Common myeloid progenitor, CD34-positive (primary cell): ENCODE measurements around the gene SLC25A25.
"Not testable (repeated sequence)": the region's sequence is repeated elsewhere in the genome, so short reads cannot be mapped to it uniquely, and the experiment has no call there.

Source experiments
- CTCF ChIA-PET: fragments of 350-600 bp; sonication (Branson Sonifier 250); formaldehyde crosslinking; loops from one replicate; lab custom pipeline; 2021; ENCODE audit warnings: antibody characterized with exemption; lab: Charles Lee
- POLR2A ChIA-PET: fragments of 350-600 bp; sonication (Branson Sonifier 250); formaldehyde crosslinking; loops from one replicate; lab custom pipeline; 2021; ENCODE audit warnings: antibody characterized with exemption; lab: Charles Lee
- DNase-seq, 3 donors: peaks; one replicate each; pipeline versions ENCODE4 v3.0.0 to v3.0.0-alpha.2; 2013
- H3K27ac ChIP-seq, 2 experiments: 1 replicate in 1 of 2; 2 replicates in 1 of 2; pipeline ENCODE4 v1.7.0; 2013; ENCODE audit warnings: inconsistent platforms in 2 of 2, low read length in 2 of 2, mild to moderate bottlenecking in 2 of 2, low read depth in 1 of 2, moderate library complexity in 1 of 2; ENCODE audit not compliant: severe bottlenecking in 2 of 2, insufficient read depth in 1 of 2, poor library complexity in 1 of 2
- H3K27me3 ChIP-seq, 5 experiments: replicated peaks in 2 of 5; 1 replicate in 3 of 5; 2 replicates in 2 of 5; pipeline versions ENCODE4 v1.6.1 to v1.7.0; 2013; ENCODE audit warnings: low read length in 4 of 5, mild to moderate bottlenecking in 2 of 5, moderate library complexity in 2 of 5, inconsistent platforms in 1 of 5; ENCODE audit not compliant: insufficient read depth in 5 of 5, control insufficient read depth in 4 of 5
- H3K36me3 ChIP-seq, 4 experiments: 1 replicate in 2 of 4; 2 replicates in 2 of 4; pipeline versions ENCODE4 v1.6.1 to v1.7.0; 2013; ENCODE audit warnings: low read length in 3 of 4, control low read depth in 1 of 4, mild to moderate bottlenecking in 1 of 4; ENCODE audit not compliant: control insufficient read depth in 4 of 4, insufficient read depth in 4 of 4
- H3K4me1 ChIP-seq, 4 experiments: 1 replicate in 3 of 4; 2 replicates in 1 of 4; pipeline versions ENCODE4 v1.6.1 to v1.7.1; 2013; ENCODE audit warnings: low read length in 3 of 4, mild to moderate bottlenecking in 3 of 4, control low read depth in 1 of 4, inconsistent platforms in 1 of 4, moderate library complexity in 1 of 4; ENCODE audit not compliant: control insufficient read depth in 4 of 4, insufficient read depth in 4 of 4; ENCODE audit errors: control extremely low read depth in 1 of 4
- H3K4me3 ChIP-seq, 7 experiments: 1 replicate in 4 of 7; 2 replicates in 3 of 7; pipeline versions ENCODE4 v1.5.1 to v1.7.0; 2013; ENCODE audit warnings: mild to moderate bottlenecking in 7 of 7, low read length in 6 of 7, moderate library complexity in 6 of 7, inconsistent platforms in 2 of 7, low read depth in 2 of 7, control low read depth in 1 of 7; ENCODE audit not compliant: insufficient read depth in 4 of 7, control insufficient read depth in 1 of 7; ENCODE audit errors: extremely low read depth in 1 of 7
- H3K9me3 ChIP-seq, 5 experiments: 1 replicate in 4 of 5; 2 replicates in 1 of 5; pipeline versions ENCODE4 v1.6.1 to v1.7.1; 2013; ENCODE audit warnings: low read length in 4 of 5, mild to moderate bottlenecking in 2 of 5, inconsistent platforms in 1 of 5, low read depth in 1 of 5, moderate library complexity in 1 of 5; ENCODE audit not compliant: control insufficient read depth in 4 of 5, insufficient read depth in 2 of 5; ENCODE audit errors: control extremely low read depth in 1 of 5
- WGBS: methylation state at CpG from one replicate; pipeline ENCODE4 v1.1.5; 2013; ENCODE audit not compliant: insufficient coverage; 5-methylcytosine and 5-hydroxymethylcytosine counted together

The SLC25A25 gene

GRCh38 chr9:128036522-128036921 lies 31.5 kb upstream of the SLC25A25 start:
- not testable (repeated sequence) for DNase-seq, H3K9me3 ChIP-seq
- 95% methylated on average over 3 of the region's 3 CpGs for WGBS

GRCh38 chr9:128040783-128041182 lies 27.2 kb upstream of the SLC25A25 start:
- DNase-seq, H3K27me3 ChIP-seq, H3K4me3 ChIP-seq, H3K36me3 ChIP-seq, H3K9me3 ChIP-seq, POLR2A ChIA-PET, H3K4me1 ChIP-seq, H3K27ac ChIP-seq: not testable (repeated sequence)
- WGBS = no CpG with 5 or more reads among the region's 3 CpGs
- CTCF ChIA-PET = interaction anchor here (1.2 to 8.2 kb wide), 2 partner anchors 11 to 86 kb away, joined by 4 to 80 read pairs; no protein-coding TSS in a partner anchor

More at GRCh38 chr9:128036522-128036921, 31.5 kb upstream of the SLC25A25 start:
- not testable (repeated sequence) for H3K27ac ChIP-seq, H3K36me3 ChIP-seq, H3K4me3 ChIP-seq, H3K27me3 ChIP-seq
- ChIA-PET POLR2A (interaction anchor here (0.8 kb wide), 1 partner anchor 53 kb away, joined by 3 read pairs; no protein-coding TSS in a partner anchor), CTCF (interaction anchor here (1.6 to 16.7 kb wide), 10 partner anchors 10 to 114 kb away, joined by 5 to 245 read pairs (median 12); partner anchors contain the start of genes DPM2 and NAIF1)
- H3K4me1 ChIP-seq = peaks cover 0 to 12% (median 4%) of the 10 kb centered on the region in 4 experiments

DNA sequence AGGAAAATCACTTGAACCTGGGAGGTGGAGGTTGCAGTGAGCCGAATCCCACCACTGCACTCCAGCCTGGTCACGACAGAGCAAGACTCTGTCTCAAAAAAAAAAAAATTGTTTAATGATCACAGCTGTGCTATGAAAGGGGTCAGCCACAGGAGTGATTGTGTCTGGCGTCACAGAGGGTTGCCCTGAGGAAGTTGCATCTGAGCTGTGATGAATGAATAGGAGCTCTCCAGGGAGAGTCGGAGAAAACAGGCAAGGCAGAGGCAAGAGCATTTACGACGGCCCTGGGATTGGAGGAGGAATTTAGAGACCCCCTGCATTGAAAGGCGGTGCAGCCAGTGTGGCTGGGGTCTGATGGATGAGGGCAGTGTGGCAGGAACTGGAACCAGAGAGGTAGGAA lies 26.0 kb upstream of the SLC25A25 start:
- ChIA-PET POLR2A (interaction anchor here (0.6 kb wide), 1 partner anchor 566 kb away, joined by 6 read pairs; no protein-coding TSS in a partner anchor), CTCF (interaction anchor here (0.6 to 1.3 kb wide), 3 partner anchors 29 to 188 kb away, joined by 3 to 7 read pairs (median 3); no protein-coding TSS in a partner anchor)
- 93% methylated on average over 7 of the region's 7 CpGs for WGBS
- no peaks in the 10 kb centered on the region for H3K4me1 ChIP-seq
- H3K9me3 ChIP-seq = no peaks in the 10 kb centered on the region
- H3K27me3 ChIP-seq = no peaks in the 10 kb centered on the region
- no peak overlapping the region for H3K27ac ChIP-seq
- no peaks in the 10 kb centered on the region for H3K36me3 ChIP-seq
- H3K4me3 ChIP-seq = no peak overlapping the region
- DNase-seq = no peak

DNA sequence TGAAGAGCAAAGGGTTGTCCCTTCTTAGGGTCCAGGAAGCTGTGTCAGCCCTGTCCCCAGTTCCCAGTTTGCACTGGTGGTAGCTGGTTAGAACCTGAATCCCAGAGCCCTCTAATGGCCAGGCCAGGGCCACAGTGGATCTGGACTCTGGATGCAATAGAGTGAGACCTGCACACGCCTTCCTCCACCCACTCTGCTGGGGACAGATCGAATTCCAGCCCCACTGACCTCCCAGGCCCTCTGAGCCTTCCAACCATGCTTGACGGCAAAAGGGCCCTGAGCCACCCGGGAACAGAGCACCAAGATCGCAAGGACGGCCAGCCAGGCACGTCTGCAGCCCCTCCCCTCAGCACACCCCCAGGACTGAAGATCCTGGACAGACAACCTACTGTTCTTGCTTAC lies 24.6 kb upstream of the SLC25A25 start:
- no peak overlapping the region for H3K27ac ChIP-seq
- H3K4me3 ChIP-seq = no peak overlapping the region
- no peaks in the 10 kb centered on the region for H3K27me3 ChIP-seq
- no peak for DNase-seq
- H3K36me3 ChIP-seq = no peaks in the 10 kb centered on the region
- ChIA-PET CTCF (interaction anchor here (0.6 to 8.2 kb wide), 5 partner anchors 9 to 262 kb away, joined by 3 to 50 read pairs (median 4); no protein-coding TSS in a partner anchor), POLR2A (no interaction called here)
- no peaks in the 10 kb centered on the region for H3K9me3 ChIP-seq
- 98% methylated on average over 6 of the region's 7 CpGs for WGBS
- H3K4me1 ChIP-seq = no peaks in the 10 kb centered on the region

GRCh38 chr9:128045409-128045808 lies 22.6 kb upstream of the SLC25A25 start:
- H3K36me3 ChIP-seq, H3K4me3 ChIP-seq, DNase-seq, H3K4me1 ChIP-seq, H3K27me3 ChIP-seq, H3K9me3 ChIP-seq, H3K27ac ChIP-seq: not testable (repeated sequence)
- ChIA-PET POLR2A (interaction anchor here (0.5 kb wide), 1 partner anchor 102 kb away, joined by 3 read pairs; no protein-coding TSS in a partner anchor), CTCF (interaction anchor here (8.2 kb wide), 1 partner anchor 11 kb away, joined by 50 read pairs; no protein-coding TSS in a partner anchor)
- WGBS = no CpG with 5 or more reads among the region's 6 CpGs

- WGBS = 100% methylated on average over 1 of the region's 1 CpG
- Histone ChIP-seq H3K9me3 (no peaks in the 10 kb centered on the region), H3K4me1 (peaks cover 0 to 4% (median 2%) of the 10 kb centered on the region in 4 experiments), H3K4me3 (no peak overlapping the region), H3K36me3 (no peaks in the 10 kb centered on the region), H3K27me3 (no peaks in the 10 kb centered on the region), H3K27ac (no peak overlapping the region)
- CTCF ChIA-PET = interaction anchor here (8.2 kb wide), 1 partner anchor 11 kb away, joined by 50 read pairs; no protein-coding TSS in a partner anchor
- POLR2A ChIA-PET = interaction anchor here (0.5 kb wide), 1 partner anchor 101 kb away, joined by 3 read pairs; no protein-coding TSS in a partner anchor
- no peak for DNase-seq
Measured at GRCh38 chr9:128045831-128046230, 22.2 kb upstream of the SLC25A25 start.

- Histone ChIP-seq H3K9me3 (no peaks in the 10 kb centered on the region), H3K4me1 (peaks cover 0 to 4% (median 2%) of the 10 kb centered on the region in 4 experiments), H3K36me3 (no peaks in the 10 kb centered on the region), H3K27me3 (no peaks in the 10 kb centered on the region), H3K4me3 (no peak overlapping the region), H3K27ac (no peak overlapping the region)
- WGBS = 74% methylated on average over 4 of the region's 6 CpGs
- DNase-seq = no peak
- CTCF ChIA-PET = interaction anchor here (0.8 to 8.2 kb wide), 3 partner anchors 12 to 40 kb away, joined by 3 to 50 read pairs (median 6); no protein-coding TSS in a partner anchor
- POLR2A ChIA-PET = no interaction called here
Measured at GRCh38 chr9:128047231-128047630, 20.8 kb upstream of the SLC25A25 start.
